ENCODE data around the gene ZNF326. TPM values are rescaled to one million over a fixed set of nuclear protein-coding genes. Genes with fewer than 3 reads are reported as not detected.

ZNF326 gene
- total and polyA plus RNA-seq, 2 of the 8 experiments (the other 6 are each of a cell fraction or from before 2014, with no cell fraction given): 12.2 to 30.6 TPM

DNA sequence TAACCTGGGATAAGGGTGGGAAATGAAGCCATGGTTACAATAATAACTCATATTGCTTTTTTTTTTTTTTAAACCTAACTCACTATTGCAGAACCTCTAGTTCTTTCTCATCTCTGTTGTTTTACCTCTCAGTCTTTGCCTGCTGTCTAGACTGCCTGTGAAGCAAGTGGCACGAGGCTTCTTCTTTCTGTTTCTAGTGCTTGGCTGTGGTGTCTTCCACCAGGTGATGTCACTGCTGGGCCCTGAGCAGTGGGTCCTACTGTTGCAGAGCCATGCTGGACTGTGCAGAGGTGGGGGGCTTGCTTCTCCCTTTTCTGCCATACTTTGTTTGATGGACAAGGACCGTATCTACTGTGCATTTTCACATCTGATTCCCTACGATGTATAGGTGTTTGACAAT lies 51.7 kb downstream of the ZNF326 start:
- Histone ChIP-seq H3K27ac (ENCODE audit: low read depth, low read length) (no peak overlapping the region), H2BK120ac (replicated peaks; ENCODE audit: low read depth, low read length) (no peak overlapping the region), H3K9me3 (ENCODE audit: insufficient read depth in 2 of 2, low read depth in 1 of 2, low read length in 1 of 2) (no peaks in the 10 kb centered on the region), H2AFZ (ENCODE audit: low read length) (no peak overlapping the region), H3K23ac (ENCODE audit: insufficient read length) (no peak overlapping the region), H3K4ac (replicated peaks; ENCODE audit: insufficient read length, low read depth, low read length) (no peak overlapping the region), H3K4me1 (replicated peaks in 1 of 4; ENCODE audit: control insufficient read depth in 3 of 4, insufficient read depth in 4 of 4, low read length in 3 of 4) (no peaks in the 10 kb centered on the region), H3K23me2 (ENCODE audit: low read depth, low read length) (peaks cover 1% of the 10 kb centered on the region; the same call in 1 of the 2 replicates), H4K20me1 (replicated peaks in 1 of 2; ENCODE audit: control insufficient read depth in 1 of 2, insufficient read depth in 2 of 2, low read length in 2 of 2) (no peaks in the 10 kb centered on the region), H2BK15ac (ENCODE audit: low read length) (no peak overlapping the region), H3K79me1 (ENCODE audit: low read depth, low read length) (no peaks in the 10 kb centered on the region), H2BK5ac (ENCODE audit: low read depth, low read length) (no peak overlapping the region), H2AK5ac (ENCODE audit: low read depth, low read length) (no peak overlapping the region), H4K91ac (replicated peaks; ENCODE audit: insufficient read length, low read length) (no peak overlapping the region), H3K27me3 (replicated peaks in 1 of 4; ENCODE audit: control insufficient read depth in 3 of 4, extremely low read depth in 1 of 4, insufficient read depth in 3 of 4, low read length in 3 of 4) (no peaks in the 10 kb centered on the region), H4K5ac (ENCODE audit: insufficient read length, low read depth, low read length) (no peak overlapping the region), H3K79me2 (ENCODE audit: control insufficient read depth in 1 of 2, insufficient read depth in 2 of 2, low read length in 2 of 2) (no peaks in the 10 kb centered on the region), H3K4me3 (ENCODE audit: extremely low read depth in 1 of 4, insufficient read depth in 2 of 4, low read depth in 3 of 4, low read length in 4 of 4) (no peak overlapping the region), H3K18ac (ENCODE audit: extremely low read depth, low read length) (no peak overlapping the region), H3K4me2 (ENCODE audit: insufficient read depth in 1 of 2, low read depth in 2 of 2, low read length in 2 of 2) (no peak overlapping the region), H2BK20ac (ENCODE audit: low read length) (no peak overlapping the region), H3K14ac (ENCODE audit: insufficient read length) (no peak overlapping the region), H4K8ac (ENCODE audit: extremely low read depth, insufficient read depth, low read length) (no peak overlapping the region), H3K36me3 (ENCODE audit: control insufficient read depth in 2 of 4, insufficient read depth in 4 of 4, low read length in 3 of 4) (no peaks in the 10 kb centered on the region), H3K56ac (replicated peaks; ENCODE audit: insufficient read length, low read depth, low read length) (no peak overlapping the region), H3K9ac (replicated peaks in 1 of 4; ENCODE audit: extremely low read depth in 1 of 4, low read depth in 3 of 4, low read length in 3 of 4) (no peak overlapping the region), H2BK12ac (ENCODE audit: low read depth, low read length) (no peak overlapping the region)
- POLR2A ChIA-PET (ENCODE audit: partially characterized antibody): interaction anchor here (2.6 kb wide), 1 partner anchor 11 kb away, joined by 11 read pairs; no protein-coding TSS in a partner anchor
- TF ChIP-seq RAD21 (IDR thresholded peaks at IDR 0.05 in 1 of 2, conservative IDR thresholded peaks at IDR 0.05 in 1 of 2; ENCODE audit: low read depth in 2 of 2, low read length in 2 of 2) (0 out of 4 replicates have a peak, but pooled peaks of 1 of the 2 experiments have one; percentile 10), PHF8 (conservative IDR thresholded peaks at IDR 0.05; ENCODE audit: low read depth, low read length) (no peak), ASH2L (IDR thresholded peaks at IDR 0.05; ENCODE audit: low read length) (no peak), GABPA (IDR thresholded peaks at IDR 0.05; ENCODE audit: borderline replicate concordance, insufficient read depth, low read length) (no peak), HDAC2 (IDR thresholded peaks at IDR 0.05; ENCODE audit: borderline replicate concordance in 1 of 2, low read depth in 2 of 2, low read length in 2 of 2) (no peak)
- DNase-seq (ENCODE audit: low read depth in 1 of 2, low spot score in 2 of 2) (no peak), FAIRE-seq (no peak)
- CTCF ChIA-PET (ENCODE audit: partially characterized antibody): interaction anchor here (0.7 to 2.9 kb wide), 33 partner anchors 8 to 1232 kb away, joined by 3 to 29 read pairs (median 5); no protein-coding TSS in a partner anchor
- WGBS, 2 experiments (ENCODE audit: extremely low coverage in 1 of 2, insufficient coverage in 1 of 2, insufficient read length in 1 of 2, insufficient replicate concordance in 2 of 2, low coverage in 1 of 2, low lambda C conversion rate in 2 of 2, missing lambda C conversion rate in 1 of 2): 75% methylated on average over 3 of the region's 3 CpGs; no CpG with 5 or more reads in 1 of the 2 experiments

Measured in H1 (cell line).